ENCODE data around the gene MKLN1. TPM values are rescaled to one million over a fixed set of nuclear protein-coding genes. Genes with fewer than 3 reads are reported as not detected.

Gene MKLN1
- total and polyA plus RNA-seq, 2 of the 13 experiments (the other 11 are each of a cell fraction or from before 2014, with no cell fraction given): 33.6 to 43.5 TPM

- Histone ChIP-seq H4K20me1 (ENCODE audit: insufficient read depth, low read length) (peaks cover 48% of the 10 kb centered on the region), H3K79me2 (ENCODE audit: insufficient read depth, low read length) (peaks cover 89% of the 10 kb centered on the region), H3K4me2 (ENCODE audit: low read depth, low read length) (no peak overlapping the region), H2AFZ (ENCODE audit: low read length) (no peak overlapping the region), H3K27ac (ENCODE audit: extremely low read length, insufficient read depth, low read length) (no peak overlapping the region), H3K4me3 (replicated peaks in 1 of 3; ENCODE audit: insufficient read depth in 1 of 3, low read depth in 2 of 3, low read length in 3 of 3) (no peak overlapping the region), H3K9ac (ENCODE audit: insufficient read depth, low read depth, low read length) (no peak overlapping the region), H3K4me1 (ENCODE audit: insufficient read depth, low read length) (no peaks in the 10 kb centered on the region), H3K27me3 (ENCODE audit: control insufficient read depth in 1 of 2, insufficient read depth in 2 of 2, low read length in 2 of 2) (no peaks in the 10 kb centered on the region), H3K36me3 (replicated peaks in 1 of 2; ENCODE audit: control insufficient read depth in 1 of 2, insufficient read depth in 2 of 2, low read length in 2 of 2) (no peaks in the 10 kb centered on the region; a peak in 1 of 5 replicates), H3K9me3 (ENCODE audit: low read length) (no peaks in the 10 kb centered on the region)
- no peak for DNase-seq (ENCODE audit: low spot score)
- FAIRE-seq: no peak
- ChIA-PET CTCF (ENCODE audit: low intra/inter-chr PET ratio, low total read pairs) (no interaction called here), POLR2A (no interaction called here)
- intact Hi-C loops (cut with micrococcal nuclease; ENCODE audit: unreplicated experiment): no loop called here
- TF ChIP-seq ZNF775 (CRISPR knock-in tag; IDR thresholded peaks at IDR 0.05; ENCODE audit: borderline replicate concordance) (no peak), ZNF432 (CRISPR knock-in tag; IDR thresholded peaks at IDR 0.05; ENCODE audit: borderline replicate concordance) (no peak), HBP1 (CRISPR knock-in tag; IDR thresholded peaks at IDR 0.05; ENCODE audit: low read depth) (no peak), KAT7 (CRISPR knock-in tag; IDR thresholded peaks at IDR 0.05; ENCODE audit: borderline replicate concordance) (no peak), IKZF4 (CRISPR knock-in tag; IDR thresholded peaks at IDR 0.05; ENCODE audit: borderline replicate concordance, low read depth, not compliant biosample characterization) (no peak), LBX2 (CRISPR knock-in tag; IDR thresholded peaks at IDR 0.05; ENCODE audit: borderline replicate concordance) (no peak), PAWR (CRISPR knock-in tag; IDR thresholded peaks at IDR 0.05; ENCODE audit: borderline replicate concordance) (no peak), ZNF205 (CRISPR knock-in tag; IDR thresholded peaks at IDR 0.05) (no peak), ZNF841 (CRISPR knock-in tag; IDR thresholded peaks at IDR 0.05; ENCODE audit: borderline replicate concordance) (no peak), GPN1 (CRISPR knock-in tag; IDR thresholded peaks at IDR 0.05; ENCODE audit: borderline replicate concordance) (no peak), ZNF749 (CRISPR knock-in tag; IDR thresholded peaks at IDR 0.05; ENCODE audit: borderline replicate concordance) (no peak), ZC3H4 (CRISPR knock-in tag; IDR thresholded peaks at IDR 0.05; ENCODE audit: borderline replicate concordance) (no peak), NFRKB (IDR thresholded peaks at IDR 0.05) (no peak), HNRNPUL1 (IDR thresholded peaks at IDR 0.05; ENCODE audit: low read depth, low read length) (no peak), ZNF350 (CRISPR knock-in tag; IDR thresholded peaks at IDR 0.05; ENCODE audit: borderline replicate concordance, low read depth) (no peak)
- ATAC-seq: no peak
- WGBS (ENCODE audit: low lambda C conversion rate): 94% methylated on average over 2 of the region's 2 CpGs
- in situ Hi-C loops (cut with HindIII; ENCODE audit: extremely low pct_ligation_motif_present, low pct_unique_long_range_greater_than_20kb): no loop called here
- no TSS peak for BruUV-seq (replicated peaks)
Observed at GRCh38 chr7:131371411-131371810, 43.7 kb downstream of the MKLN1 start.

Data from HepG2 (cell line).